Measurements from ENCODE around the gene ASB1. TPM values are rescaled to one million over a fixed set of nuclear protein-coding genes. Genes with fewer than 3 reads are reported as not detected.
A peak's percentile ranks its signal among the peaks of the same experiment; 100 is the strongest.

The ASB1 gene
- total and polyA plus RNA-seq, 9 of the 15 experiments (the other 6 are each of a cell fraction or from before 2014, with no cell fraction given), result 6.3 to 37.7 (median 23.9) TPM

- TF ChIP-seq, protein P1, sequence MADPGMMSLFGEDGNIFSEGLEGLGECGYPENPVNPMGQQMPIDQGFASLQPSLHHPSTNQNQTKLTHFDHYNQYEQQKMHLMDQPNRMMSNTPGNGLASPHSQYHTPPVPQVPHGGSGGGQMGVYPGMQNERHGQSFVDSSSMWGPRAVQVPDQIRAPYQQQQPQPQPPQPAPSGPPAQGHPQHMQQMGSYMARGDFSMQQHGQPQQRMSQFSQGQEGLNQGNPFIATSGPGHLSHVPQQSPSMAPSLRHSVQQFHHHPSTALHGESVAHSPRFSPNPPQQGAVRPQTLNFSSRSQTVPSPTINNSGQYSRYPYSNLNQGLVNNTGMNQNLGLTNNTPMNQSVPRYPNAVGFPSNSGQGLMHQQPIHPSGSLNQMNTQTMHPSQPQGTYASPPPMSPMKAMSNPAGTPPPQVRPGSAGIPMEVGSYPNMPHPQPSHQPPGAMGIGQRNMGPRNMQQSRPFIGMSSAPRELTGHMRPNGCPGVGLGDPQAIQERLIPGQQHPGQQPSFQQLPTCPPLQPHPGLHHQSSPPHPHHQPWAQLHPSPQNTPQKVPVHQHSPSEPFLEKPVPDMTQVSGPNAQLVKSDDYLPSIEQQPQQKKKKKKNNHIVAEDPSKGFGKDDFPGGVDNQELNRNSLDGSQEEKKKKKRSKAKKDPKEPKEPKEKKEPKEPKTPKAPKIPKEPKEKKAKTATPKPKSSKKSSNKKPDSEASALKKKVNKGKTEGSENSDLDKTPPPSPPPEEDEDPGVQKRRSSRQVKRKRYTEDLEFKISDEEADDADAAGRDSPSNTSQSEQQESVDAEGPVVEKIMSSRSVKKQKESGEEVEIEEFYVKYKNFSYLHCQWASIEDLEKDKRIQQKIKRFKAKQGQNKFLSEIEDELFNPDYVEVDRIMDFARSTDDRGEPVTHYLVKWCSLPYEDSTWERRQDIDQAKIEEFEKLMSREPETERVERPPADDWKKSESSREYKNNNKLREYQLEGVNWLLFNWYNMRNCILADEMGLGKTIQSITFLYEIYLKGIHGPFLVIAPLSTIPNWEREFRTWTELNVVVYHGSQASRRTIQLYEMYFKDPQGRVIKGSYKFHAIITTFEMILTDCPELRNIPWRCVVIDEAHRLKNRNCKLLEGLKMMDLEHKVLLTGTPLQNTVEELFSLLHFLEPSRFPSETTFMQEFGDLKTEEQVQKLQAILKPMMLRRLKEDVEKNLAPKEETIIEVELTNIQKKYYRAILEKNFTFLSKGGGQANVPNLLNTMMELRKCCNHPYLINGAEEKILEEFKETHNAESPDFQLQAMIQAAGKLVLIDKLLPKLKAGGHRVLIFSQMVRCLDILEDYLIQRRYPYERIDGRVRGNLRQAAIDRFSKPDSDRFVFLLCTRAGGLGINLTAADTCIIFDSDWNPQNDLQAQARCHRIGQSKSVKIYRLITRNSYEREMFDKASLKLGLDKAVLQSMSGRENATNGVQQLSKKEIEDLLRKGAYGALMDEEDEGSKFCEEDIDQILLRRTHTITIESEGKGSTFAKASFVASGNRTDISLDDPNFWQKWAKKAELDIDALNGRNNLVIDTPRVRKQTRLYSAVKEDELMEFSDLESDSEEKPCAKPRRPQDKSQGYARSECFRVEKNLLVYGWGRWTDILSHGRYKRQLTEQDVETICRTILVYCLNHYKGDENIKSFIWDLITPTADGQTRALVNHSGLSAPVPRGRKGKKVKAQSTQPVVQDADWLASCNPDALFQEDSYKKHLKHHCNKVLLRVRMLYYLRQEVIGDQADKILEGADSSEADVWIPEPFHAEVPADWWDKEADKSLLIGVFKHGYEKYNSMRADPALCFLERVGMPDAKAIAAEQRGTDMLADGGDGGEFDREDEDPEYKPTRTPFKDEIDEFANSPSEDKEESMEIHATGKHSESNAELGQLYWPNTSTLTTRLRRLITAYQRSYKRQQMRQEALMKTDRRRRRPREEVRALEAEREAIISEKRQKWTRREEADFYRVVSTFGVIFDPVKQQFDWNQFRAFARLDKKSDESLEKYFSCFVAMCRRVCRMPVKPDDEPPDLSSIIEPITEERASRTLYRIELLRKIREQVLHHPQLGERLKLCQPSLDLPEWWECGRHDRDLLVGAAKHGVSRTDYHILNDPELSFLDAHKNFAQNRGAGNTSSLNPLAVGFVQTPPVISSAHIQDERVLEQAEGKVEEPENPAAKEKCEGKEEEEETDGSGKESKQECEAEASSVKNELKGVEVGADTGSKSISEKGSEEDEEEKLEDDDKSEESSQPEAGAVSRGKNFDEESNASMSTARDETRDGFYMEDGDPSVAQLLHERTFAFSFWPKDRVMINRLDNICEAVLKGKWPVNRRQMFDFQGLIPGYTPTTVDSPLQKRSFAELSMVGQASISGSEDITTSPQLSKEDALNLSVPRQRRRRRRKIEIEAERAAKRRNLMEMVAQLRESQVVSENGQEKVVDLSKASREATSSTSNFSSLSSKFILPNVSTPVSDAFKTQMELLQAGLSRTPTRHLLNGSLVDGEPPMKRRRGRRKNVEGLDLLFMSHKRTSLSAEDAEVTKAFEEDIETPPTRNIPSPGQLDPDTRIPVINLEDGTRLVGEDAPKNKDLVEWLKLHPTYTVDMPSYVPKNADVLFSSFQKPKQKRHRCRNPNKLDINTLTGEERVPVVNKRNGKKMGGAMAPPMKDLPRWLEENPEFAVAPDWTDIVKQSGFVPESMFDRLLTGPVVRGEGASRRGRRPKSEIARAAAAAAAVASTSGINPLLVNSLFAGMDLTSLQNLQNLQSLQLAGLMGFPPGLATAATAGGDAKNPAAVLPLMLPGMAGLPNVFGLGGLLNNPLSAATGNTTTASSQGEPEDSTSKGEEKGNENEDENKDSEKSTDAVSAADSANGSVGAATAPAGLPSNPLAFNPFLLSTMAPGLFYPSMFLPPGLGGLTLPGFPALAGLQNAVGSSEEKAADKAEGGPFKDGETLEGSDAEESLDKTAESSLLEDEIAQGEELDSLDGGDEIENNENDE (IDR thresholded peaks at IDR 0.05; ENCODE audit: low read depth, low read length), result no peak
- no peak for TF ChIP-seq CCAR2 (IDR thresholded peaks at IDR 0.05; ENCODE audit: low read depth, low read length)
- no peak for TF ChIP-seq ZNF24 (IDR thresholded peaks at IDR 0.05)
- TF ChIP-seq TFAP4 (CRISPR knock-in tag; IDR thresholded peaks at IDR 0.05; ENCODE audit: borderline replicate concordance), result no peak
- TF ChIP-seq, protein P2, sequence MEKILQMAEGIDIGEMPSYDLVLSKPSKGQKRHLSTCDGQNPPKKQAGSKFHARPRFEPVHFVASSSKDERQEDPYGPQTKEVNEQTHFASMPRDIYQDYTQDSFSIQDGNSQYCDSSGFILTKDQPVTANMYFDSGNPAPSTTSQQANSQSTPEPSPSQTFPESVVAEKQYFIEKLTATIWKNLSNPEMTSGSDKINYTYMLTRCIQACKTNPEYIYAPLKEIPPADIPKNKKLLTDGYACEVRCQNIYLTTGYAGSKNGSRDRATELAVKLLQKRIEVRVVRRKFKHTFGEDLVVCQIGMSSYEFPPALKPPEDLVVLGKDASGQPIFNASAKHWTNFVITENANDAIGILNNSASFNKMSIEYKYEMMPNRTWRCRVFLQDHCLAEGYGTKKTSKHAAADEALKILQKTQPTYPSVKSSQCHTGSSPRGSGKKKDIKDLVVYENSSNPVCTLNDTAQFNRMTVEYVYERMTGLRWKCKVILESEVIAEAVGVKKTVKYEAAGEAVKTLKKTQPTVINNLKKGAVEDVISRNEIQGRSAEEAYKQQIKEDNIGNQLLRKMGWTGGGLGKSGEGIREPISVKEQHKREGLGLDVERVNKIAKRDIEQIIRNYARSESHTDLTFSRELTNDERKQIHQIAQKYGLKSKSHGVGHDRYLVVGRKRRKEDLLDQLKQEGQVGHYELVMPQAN (IDR thresholded peaks at IDR 0.05; ENCODE audit: borderline replicate concordance), result no peak
- TF ChIP-seq SREBF1 (IDR thresholded peaks at IDR 0.05; ENCODE audit: borderline replicate concordance, low read depth, low read length), result no peak
- peak; percentile 79 for TF ChIP-seq FOSL1 (tag; conservative IDR thresholded peaks at IDR 0.05)
- TF ChIP-seq, protein P3, sequence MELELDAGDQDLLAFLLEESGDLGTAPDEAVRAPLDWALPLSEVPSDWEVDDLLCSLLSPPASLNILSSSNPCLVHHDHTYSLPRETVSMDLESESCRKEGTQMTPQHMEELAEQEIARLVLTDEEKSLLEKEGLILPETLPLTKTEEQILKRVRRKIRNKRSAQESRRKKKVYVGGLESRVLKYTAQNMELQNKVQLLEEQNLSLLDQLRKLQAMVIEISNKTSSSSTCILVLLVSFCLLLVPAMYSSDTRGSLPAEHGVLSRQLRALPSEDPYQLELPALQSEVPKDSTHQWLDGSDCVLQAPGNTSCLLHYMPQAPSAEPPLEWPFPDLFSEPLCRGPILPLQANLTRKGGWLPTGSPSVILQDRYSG (tag; conservative IDR thresholded peaks at IDR 0.05; ENCODE audit: low read depth), result no peak
These were observed 12.4 kb downstream of the ASB1 start (continued) for GRCh38 chr2:238438856-238439849.
